Fibroblast of villous mesenchyme (primary cell): ENCODE measurements around the gene ATRN. TPM values are rescaled to one million over a fixed set of nuclear protein-coding genes. Genes with fewer than 3 reads are reported as not detected.
"Not testable (repeated sequence)": the region's sequence is repeated elsewhere in the genome, so short reads cannot be mapped to it uniquely, and the experiment has no call there.

Experiments used
- DNase-seq: peaks from one replicate; pipeline ENCODE4 v3.0.0-alpha.2; 2010; ENCODE audit warnings: low read depth
- H3K4me3 ChIP-seq: 2 replicates; pipeline ENCODE4 v1.5.1; 2011; ENCODE audit warnings: low read depth, mild to moderate bottlenecking, low read length
- CTCF ChIP-seq: IDR thresholded peaks from 2 replicates; pipeline ENCODE4 v1.5.1; 2012; ENCODE audit warnings: low read depth, mild to moderate bottlenecking, low read length; ENCODE audit not compliant: insufficient read depth
- total RNA-seq: library from RNA; depleted of rRNA; stranded (reverse); fragments of >200 nt; gene quantifications from 2 replicates; pipeline ENCODE4 v1.2.3, GENCODE V29; 2012

Gene ATRN
- total RNA-seq, result 35.4 and 39.3 TPM in 2 replicates

DNA sequence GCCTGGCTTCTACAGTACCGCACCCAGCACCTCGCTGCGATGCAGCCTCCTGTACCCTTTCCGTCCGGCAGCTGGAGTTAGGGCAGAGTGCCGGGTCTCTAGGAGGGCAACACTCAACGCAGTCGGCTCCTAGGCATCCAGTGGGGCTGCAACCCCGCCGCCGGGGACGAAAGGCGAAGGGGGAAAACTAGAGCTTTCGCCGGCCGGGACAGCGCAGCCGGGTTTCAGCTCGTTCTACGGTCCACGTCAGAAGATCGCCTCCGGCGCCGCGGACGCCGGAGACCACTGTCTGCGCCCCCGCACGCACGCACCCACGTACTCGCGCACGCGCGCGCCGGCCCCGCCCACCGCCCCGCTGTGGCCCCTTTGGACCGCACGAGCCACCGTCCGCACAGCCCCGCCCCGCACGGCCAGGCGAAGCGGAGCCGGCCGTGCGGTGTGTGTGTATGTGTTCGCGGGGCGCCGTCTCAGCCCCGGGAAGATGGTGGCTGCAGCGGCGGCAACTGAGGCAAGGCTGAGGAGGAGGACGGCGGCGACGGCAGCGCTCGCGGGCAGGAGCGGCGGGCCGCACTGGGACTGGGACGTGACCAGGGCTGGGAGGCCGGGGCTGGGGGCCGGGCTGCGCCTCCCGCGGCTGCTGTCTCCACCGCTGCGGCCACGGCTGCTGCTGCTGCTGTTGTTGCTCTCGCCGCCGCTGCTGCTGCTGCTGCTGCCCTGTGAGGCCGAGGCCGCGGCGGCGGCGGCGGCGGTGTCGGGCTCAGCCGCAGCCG lies at the start of gene ATRN:
Gene ATRN (plus strand): TSS at position 392 of the 770 bp plus-strand sequence. CDS start 90 bp downstream, at position 482.
- H3K4me3 ChIP-seq, result peak within 1 kb of the TSS; percentile 87
- DNase-seq, result peak; percentile 91
- no peak for TF ChIP-seq CTCF

DNA sequence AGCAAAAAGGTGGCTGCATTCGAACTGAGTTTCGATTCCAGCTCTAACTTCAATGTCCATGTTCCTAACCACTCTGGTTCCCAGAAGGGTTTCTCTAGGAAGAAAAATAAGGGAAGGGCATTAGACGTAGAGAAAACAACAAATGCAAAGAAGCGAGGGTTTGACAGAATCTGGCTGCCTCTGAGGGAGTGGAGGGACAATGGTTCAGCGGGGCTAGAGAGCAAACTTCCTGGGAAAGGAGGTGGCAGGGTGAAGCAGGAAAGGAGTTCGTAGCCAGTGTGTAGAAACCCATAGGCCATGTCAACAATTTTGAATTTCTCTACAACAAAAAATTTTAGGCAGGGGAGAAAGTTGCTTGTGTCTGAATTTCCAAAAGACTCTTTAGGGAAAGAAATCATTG lies 48.8 kb upstream of the ATRN start:
- no peak overlapping the region for H3K4me3 ChIP-seq
- no peak for DNase-seq
- no peak for TF ChIP-seq CTCF

DNA sequence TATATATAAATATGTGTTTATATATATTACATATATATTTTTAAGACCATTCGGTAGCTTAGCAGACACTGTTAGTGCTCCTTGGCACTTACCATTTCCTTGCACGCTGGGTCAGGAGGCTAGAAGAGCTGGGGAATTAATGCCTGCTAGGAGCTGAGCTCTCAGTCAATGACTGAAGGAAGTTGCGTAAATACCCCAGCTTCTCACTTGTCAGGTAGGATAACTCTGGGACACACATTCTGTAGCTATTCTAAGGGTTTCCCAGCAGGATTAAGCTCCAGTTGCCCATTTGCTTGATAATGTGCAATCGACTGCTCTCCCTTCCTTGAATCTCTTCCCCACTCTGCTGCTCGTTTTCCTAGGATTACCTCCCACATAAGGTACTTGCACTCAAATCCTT lies 47.7 kb upstream of the ATRN start:
- DNase-seq, result no peak
- TF ChIP-seq CTCF, result no peak
- H3K4me3 ChIP-seq, result no peak overlapping the region

DNA sequence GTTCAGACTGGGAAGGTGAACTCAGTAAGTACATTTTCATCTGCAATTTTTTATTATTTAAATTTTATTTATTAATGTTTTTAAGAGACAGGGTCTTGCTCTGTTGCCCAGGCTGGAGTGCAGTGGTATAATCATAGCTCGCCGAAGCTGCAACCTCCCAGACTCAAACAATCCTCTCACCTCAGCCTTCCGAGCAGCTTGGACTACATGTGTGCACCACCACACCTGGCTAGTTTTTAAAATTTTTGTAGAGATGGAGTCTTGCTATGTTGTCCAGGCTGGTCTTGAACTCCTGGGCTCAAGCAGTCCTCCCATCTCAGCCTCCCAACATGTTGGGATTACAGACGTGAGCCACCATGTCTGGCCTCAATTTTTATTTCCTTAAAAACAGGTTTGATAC lies 44.1 kb upstream of the ATRN start:
- not testable (repeated sequence) for DNase-seq, H3K4me3 ChIP-seq

DNA sequence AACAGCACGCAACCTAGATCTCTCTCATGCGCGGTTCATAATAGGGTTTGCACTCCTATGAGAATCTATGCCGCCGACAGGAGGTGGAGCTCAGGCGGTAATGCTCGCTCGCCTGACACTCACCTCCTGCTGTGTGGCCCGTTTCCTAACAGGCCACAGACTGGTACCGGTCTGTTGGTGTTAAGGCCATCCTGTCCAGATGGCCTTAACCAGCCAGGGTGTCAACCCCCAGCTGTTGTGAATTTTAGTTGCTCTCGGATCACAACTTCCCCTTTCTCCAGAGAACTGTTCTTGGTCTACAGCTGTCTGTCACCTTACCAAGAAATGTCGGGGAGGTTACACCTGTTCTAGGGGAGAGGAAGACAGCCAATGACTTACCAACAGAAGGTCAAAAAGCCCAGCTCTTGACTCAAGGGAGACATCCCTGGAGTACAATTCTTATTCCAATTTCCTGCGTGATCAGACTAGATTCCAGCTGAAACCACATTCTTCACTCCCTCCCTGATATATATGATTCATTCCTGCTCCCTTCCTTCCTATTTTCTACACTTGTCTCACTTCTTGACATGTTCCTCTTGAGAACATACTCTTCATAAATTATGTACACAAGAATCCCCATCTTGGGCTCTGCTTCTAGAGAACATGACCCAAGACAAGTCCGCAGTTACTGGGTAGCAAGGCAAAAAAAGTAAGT lies 40.3 kb upstream of the ATRN start:
- no peak for TF ChIP-seq CTCF
- DNase-seq, result no peak
- no peak overlapping the region for H3K4me3 ChIP-seq

GRCh38 chr20:3431109-3431508 lies 39.7 kb upstream of the ATRN start:
- no peak overlapping the region for H3K4me3 ChIP-seq
- no peak for TF ChIP-seq CTCF
- no peak for DNase-seq

DNA sequence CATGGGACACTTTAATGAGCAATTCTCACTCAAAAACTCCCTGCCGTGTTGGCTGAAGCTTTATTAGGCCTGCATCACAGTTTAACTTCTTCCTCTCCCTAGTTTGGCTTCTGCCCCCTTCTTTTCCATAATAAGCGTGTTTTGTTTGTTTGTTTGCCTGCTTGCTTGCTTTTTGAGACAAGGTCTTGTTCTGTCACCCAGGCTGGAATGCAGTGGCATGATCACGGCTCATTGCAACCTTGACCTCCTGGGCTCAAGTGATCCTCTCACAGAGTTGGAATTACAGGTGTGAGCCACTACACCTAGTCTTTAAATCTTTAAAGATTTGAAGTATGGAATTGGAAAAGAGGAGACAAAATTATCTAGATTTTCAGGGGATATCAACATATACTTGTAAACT lies 38.0 kb upstream of the ATRN start:
- TF ChIP-seq CTCF, result no peak
- no peak overlapping the region for H3K4me3 ChIP-seq
- DNase-seq, result no peak
